Activated CD4-positive, CD25-positive, alpha-beta regulatory T cell (primary cell): ENCODE measurements around the gene PERP.
"Not testable (repeated sequence)": the region's sequence is repeated elsewhere in the genome, so short reads cannot be mapped to it uniquely, and the experiment has no call there.

Experiments used
- DNase-seq, 4 experiments: peaks; one replicate each; lab custom pipeline; 2025; lab: John Stamatoyannopoulos, UW

PERP gene

GRCh38 chr6:138107078-138107751 is at the start of gene PERP:
Gene PERP (minus strand): TSS chr6:138107419. CDS start chr6:138107340, 79 bp downstream.
- DNase-seq: peak; percentile 30 to 60 (median 39)

DNA sequence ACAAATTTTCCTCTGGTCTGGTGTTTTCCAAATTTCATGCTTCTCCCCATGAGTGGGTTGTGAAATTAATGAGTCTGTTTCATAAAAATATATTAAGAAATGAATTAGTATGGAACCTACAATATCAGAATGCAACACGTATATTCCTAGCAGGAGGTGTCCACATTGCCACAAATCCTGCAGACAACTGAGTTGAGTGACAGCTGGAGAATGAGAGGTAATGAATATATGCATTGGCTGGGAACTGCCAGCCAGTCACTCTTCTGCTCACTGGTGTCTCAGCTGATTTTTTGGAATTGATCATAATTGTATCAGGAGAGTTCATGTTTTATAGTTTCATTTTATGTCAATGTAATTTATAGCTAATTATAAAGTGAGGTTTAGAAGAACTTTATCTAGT is 48.2 kb upstream of the PERP start:
- DNase-seq: no peak

DNA sequence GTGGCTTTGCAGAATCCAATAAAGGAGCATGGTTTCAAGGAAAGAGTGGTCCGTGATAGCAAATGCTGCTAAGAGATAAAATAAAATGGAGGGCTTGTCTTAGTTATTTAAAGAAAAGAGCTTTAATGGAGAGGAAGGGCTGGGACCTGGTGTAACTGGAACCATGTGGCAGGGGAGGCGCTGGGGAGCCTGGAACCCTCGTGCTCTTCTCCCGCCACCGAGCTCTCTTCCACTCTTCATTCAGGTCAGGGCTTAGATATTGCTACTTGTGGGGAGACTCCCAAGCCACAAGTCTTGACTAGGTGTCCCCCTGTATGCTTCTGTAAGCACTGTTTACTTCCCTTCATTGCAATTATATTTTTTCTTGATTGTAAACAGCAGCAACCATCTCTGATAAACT is 39.3 kb upstream of the PERP start:
- no peak for DNase-seq

GRCh38 chr6:138145402-138145801 is 38.2 kb upstream of the PERP start:
- DNase-seq: no peak

GRCh38 chr6:138142806-138143205 is 35.6 kb upstream of the PERP start:
- DNase-seq: no peak

DNA sequence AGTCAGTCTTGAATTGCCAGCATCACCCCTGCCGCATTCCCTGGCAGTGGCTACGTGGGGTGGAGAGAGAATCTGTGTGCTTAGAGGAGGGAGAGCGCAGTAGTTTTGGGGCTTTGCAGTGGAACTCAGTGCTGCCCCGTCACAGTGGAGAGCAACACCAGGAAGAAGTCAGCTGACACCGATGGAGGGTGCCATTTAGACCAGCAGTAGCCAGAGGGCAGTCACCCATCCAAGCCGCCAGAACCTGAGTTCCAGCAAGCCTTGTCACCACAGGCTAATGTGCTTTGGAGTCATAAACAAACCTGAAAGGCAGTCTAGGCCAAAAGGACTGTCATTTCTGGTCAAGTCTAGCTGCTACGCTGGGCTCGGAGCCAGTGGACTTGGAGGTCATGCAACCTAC is 22.0 kb upstream of the PERP start:
- no peak for DNase-seq

DNA sequence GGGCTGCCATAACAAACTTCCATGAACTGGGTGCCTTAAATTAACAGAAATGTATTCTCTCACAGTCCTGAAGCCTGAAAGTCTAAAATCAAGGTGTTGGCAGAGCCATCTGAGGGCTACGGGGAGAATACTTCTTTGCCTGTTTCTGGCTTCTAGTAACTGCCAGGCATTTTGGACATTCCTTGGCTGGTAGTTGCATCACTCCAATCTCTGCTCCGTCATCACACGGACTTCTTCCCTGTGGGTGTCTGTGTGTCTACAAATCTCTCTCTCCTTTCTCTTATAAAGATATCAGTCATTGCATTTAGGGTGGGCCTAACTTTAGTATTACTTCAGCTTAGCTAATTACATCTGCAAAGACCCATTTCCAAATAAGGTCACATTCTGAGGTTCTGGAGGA is 20.9 kb upstream of the PERP start:
- no peak for DNase-seq

DNA sequence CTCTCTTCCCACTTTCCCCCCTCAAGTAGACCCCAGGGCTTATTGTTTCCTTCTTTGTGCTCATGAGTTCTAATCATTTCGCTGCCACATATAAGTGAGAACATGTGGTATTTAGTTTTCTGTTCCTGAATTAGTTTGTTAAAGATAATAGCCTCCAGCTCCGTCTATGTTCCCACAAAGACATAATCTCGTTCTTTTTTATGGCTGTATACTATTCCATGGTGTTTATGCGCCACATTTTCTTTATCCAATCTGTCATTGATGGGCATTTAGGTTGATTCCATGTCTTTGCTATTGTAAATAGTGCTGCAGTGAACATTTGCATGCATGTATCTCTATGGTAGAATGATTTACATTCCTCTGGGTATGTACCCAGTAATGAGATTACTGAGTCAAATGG is 16.9 kb upstream of the PERP start:
- no peak for DNase-seq

DNA sequence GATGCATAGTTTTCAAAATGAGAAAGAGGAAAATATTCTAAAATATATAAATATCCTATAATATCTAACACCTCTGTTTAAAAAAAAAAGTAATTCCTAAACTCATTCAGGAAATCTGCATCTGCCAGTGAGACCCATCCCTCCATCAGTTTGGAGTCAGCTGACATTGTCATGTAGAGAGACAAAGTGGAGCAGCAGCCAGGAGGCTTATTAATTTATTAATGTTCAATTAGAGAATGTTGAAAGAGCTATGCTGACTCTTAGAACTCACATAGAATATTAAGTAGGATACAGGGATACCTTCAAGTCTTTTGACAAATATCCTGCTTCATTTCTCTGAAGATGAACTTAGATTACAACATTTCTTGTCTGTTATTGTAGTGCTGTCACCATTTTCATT is 12.8 kb upstream of the PERP start:
- no peak for DNase-seq

DNA sequence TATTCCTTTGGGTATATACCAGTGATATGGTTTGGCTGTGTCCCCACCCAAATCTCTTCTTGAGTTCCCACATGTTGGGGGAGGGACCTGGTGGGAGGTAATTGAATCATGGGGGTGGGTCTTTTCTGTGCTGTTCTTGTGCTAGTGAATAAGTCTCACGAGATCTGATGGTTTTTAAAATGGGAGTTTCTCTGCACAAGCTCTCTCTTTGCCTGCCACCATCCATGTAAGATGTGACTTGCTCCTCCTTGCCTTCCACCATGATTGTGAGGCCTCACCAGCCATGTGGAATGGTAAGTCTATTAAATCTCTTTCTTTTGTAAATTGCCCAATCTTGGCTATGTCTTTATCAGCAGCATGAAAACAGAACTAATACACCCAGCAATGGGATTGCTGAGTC is 12.0 kb upstream of the PERP start:
- DNase-seq: not testable (repeated sequence)

GRCh38 chr6:138117376-138117914 is 10.2 kb upstream of the PERP start:
- no peak for DNase-seq

- no peak for DNase-seq
Measured at GRCh38 chr6:138116661-138116999, 9.4 kb upstream of the PERP start.

GRCh38 chr6:138115877-138116660 is 8.8 kb upstream of the PERP start:
- peak in 3 of 4 experiments; percentile 1 to 6 (median 5) for DNase-seq

DNA sequence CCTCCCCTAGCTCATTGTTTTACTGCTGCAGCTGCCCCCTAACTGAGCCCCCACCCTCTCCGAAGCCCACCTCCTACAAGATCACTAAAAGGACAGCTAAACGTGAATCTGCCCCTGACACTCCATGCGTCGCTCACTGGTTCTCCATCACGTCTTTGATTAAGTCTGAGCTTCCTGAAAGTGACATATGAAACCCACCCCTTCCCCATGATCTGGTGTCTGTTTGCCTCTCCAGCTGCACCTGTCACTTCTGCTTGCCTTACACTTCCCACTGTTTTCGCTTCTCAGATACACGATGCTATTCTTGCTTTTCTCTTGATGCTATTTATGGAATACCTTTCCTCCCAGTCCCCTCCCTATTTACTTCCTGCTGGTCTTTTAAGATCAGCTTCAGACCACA is 8.0 kb upstream of the PERP start:
- no peak for DNase-seq

- DNase-seq: no peak
Measured at GRCh38 chr6:138113588-138114210, 6.5 kb upstream of the PERP start.

DNA sequence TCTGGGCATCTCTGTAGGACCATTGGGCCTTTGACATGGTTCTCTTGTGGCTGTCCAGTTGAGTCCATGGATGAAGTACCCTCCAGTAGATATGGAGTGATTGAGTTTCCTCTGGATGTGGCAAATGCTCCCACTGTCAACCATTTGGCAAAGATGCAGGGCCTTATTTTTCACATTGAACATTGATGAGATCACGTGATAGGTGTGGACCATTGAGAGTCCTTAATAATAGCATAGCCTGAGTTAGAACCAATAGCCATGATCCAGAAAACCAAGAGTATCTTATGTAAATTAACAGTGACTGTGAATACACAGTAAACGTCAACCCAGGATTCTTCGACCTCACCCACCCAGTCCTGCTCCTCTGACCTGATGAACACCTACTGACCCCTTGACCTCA is 3.0 kb upstream of the PERP start:
- no peak for DNase-seq

DNA sequence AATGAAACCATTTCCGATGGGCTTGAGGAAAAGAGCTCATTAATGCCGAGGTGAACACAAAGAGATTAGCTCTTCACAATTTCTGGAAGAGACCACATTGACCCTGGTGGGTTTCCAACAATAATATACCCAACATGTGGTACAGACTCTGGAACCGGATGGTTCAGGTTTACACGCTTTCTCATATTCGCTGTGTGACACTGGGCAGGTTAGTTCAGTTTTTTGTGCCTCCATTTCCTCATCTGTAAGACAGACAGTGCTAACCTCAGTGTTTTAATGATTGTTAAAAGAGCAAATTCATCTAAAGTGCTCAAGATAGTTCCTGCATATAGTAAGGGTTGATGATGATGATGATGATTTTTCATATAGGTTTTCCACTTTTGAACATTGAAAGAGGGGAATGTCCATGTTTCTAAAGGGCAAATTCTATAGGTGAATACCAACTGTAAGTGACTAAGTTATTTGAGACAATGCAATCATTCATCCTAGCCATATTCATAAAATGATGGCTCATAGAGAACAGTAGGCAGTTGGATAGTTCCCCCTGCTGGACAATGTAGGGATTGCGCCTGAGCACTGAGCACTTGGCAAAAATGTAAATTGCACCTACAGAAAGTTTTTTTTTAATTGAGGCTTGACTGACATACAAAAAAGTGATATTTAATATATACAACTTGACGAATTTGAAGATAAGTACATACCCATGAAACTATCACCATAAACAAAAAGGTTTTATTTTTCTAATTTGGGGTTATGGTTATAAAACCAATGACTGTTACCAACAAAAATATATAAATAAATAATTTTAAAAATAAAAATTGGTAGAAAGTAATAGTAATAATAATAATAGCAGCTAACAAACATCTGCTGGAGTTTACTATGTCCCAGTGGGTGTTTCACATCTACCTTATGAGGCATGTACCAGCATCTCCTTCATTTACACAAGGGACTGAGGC is 2.1 kb upstream of the PERP start:
- peak; percentile 50 to 72 (median 57) for DNase-seq

- no peak for DNase-seq
Measured at GRCh38 chr6:138107752-138108592, 753 bp upstream of the PERP start.

GRCh38 chr6:138106665-138107077 is 548 bp downstream of the PERP start:
- DNase-seq: no peak

- no peak for DNase-seq
Measured at GRCh38 chr6:138105880-138106664, 1.1 kb downstream of the PERP start.
